ENCODE measurements around the gene CAMKK2.

CAMKK2 gene

GRCh38 chr12:121245031-121245430 lies 51.5 kb downstream of the CAMKK2 start:
- TF ChIP-seq ZNF391 (tag by site-specific recombination; IDR thresholded peaks at IDR 0.05; ENCODE audit: borderline replicate concordance, low read depth) (no peak), ZNF677 (tag by site-specific recombination; IDR thresholded peaks at IDR 0.05) (no peak), ZNF112 (tag by site-specific recombination; IDR thresholded peaks at IDR 0.05) (no peak), OSR2 (tag by site-specific recombination; IDR thresholded peaks at IDR 0.05) (no peak)
- TF ChIP-seq, protein P1, sequence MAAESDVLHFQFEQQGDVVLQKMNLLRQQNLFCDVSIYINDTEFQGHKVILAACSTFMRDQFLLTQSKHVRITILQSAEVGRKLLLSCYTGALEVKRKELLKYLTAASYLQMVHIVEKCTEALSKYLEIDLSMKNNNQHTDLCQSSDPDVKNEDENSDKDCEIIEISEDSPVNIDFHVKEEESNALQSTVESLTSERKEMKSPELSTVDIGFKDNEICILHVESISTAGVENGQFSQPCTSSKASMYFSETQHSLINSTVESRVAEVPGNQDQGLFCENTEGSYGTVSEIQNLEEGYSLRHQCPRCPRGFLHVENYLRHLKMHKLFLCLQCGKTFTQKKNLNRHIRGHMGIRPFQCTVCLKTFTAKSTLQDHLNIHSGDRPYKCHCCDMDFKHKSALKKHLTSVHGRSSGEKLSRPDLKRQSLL (tag by site-specific recombination; IDR thresholded peaks at IDR 0.05), result no peak
- TF ChIP-seq, protein P2, sequence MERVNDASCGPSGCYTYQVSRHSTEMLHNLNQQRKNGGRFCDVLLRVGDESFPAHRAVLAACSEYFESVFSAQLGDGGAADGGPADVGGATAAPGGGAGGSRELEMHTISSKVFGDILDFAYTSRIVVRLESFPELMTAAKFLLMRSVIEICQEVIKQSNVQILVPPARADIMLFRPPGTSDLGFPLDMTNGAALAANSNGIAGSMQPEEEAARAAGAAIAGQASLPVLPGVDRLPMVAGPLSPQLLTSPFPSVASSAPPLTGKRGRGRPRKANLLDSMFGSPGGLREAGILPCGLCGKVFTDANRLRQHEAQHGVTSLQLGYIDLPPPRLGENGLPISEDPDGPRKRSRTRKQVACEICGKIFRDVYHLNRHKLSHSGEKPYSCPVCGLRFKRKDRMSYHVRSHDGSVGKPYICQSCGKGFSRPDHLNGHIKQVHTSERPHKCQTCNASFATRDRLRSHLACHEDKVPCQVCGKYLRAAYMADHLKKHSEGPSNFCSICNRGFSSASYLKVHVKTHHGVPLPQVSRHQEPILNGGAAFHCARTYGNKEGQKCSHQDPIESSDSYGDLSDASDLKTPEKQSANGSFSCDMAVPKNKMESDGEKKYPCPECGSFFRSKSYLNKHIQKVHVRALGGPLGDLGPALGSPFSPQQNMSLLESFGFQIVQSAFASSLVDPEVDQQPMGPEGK (tag by site-specific recombination; IDR thresholded peaks at IDR 0.05), result no peak
- H3K4me1 ChIP-seq (ENCODE audit: control insufficient read depth, insufficient read depth, low read length), result no peaks in the 10 kb centered on the region
- ChIA-PET POLR2A (no interaction called here), CTCF (no interaction called here)
- no peaks in the 10 kb centered on the region for H3K9me3 ChIP-seq (ENCODE audit: control insufficient read depth, insufficient read depth, low read depth, low read length)
- H3K36me3 ChIP-seq (ENCODE audit: control insufficient read depth in 2 of 2, insufficient read depth in 1 of 2, low read length in 2 of 2), result peaks cover 0 to 63% of the 10 kb centered on the region in 2 experiments; a peak in 2 of 3 replicates
- H3K27ac ChIP-seq (ENCODE audit: extremely low read depth, low read depth, low read length), result no peak overlapping the region
- H3K4me3 ChIP-seq (ENCODE audit: low read depth, low read length), result no peak overlapping the region

DNA sequence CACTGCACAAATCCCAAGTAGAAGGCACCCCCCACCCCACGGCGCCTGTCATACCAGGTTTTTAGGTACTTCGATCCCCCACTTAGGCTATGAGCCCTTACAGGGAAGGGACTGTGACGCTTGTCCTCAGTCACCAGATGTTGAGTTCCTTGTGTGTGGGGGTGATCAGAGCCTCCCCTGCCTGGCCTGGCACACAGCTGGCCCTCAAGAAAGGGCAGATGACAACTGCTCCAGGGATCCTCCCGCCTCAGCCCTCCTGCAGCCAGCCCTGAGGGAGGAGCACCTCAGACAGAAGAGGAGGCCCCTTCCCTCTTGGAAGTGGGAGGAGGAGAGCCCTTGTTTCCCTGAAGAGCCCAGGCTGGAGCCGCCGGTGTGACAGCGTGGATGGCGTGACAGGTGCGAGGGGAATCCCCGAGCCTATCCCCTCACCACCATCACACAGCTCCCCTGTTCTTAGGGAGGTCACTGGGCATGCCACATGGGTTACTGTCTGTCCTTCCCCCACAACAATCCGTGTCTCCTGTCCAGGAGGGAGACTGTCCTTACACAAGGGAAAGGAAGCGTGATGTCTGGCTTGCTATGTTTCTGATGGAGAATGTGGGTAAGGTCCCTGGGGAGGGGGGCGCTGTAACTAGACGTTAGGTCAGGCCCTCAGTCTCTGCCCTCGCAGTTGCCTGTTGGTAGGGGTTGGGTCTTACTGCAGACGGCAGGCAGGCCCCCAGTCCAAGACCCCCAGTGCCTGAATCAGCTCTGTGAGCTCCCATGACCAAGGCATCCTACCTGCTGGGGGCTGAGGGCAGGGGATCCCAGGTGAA lies 55.1 kb downstream of the CAMKK2 start:
- TF ChIP-seq ZNF624 (tag by site-specific recombination; IDR thresholded peaks at IDR 0.05), result no peak
- TF ChIP-seq, protein P3, sequence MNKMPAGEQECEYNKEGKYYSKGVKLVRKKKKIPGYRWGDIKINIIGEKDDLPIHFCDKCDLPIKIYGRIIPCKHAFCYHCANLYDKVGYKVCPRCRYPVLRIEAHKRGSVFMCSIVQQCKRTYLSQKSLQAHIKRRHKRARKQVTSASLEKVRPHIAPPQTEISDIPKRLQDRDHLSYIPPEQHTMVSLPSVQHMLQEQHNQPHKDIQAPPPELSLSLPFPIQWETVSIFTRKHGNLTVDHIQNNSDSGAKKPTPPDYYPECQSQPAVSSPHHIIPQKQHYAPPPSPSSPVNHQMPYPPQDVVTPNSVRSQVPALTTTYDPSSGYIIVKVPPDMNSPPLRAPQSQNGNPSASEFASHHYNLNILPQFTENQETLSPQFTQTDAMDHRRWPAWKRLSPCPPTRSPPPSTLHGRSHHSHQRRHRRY (tag by site-specific recombination; IDR thresholded peaks at IDR 0.05), result no peak
- TF ChIP-seq ZBTB48 (tag by site-specific recombination; IDR thresholded peaks at IDR 0.05), result 0 out of 2 replicates have a peak, but pooled peaks have one; percentile 20
- Histone ChIP-seq H3K4me1 (ENCODE audit: control insufficient read depth, insufficient read depth, low read length) (no peaks in the 10 kb centered on the region), H3K36me3 (ENCODE audit: control insufficient read depth in 2 of 2, insufficient read depth in 1 of 2, low read length in 2 of 2) (peaks cover 7 to 46% of the 10 kb centered on the region in 2 experiments; a peak in 2 of 3 replicates), H3K9me3 (ENCODE audit: control insufficient read depth, insufficient read depth, low read depth, low read length) (no peaks in the 10 kb centered on the region), H3K4me3 (ENCODE audit: low read depth, low read length) (no peak overlapping the region), H3K27ac (ENCODE audit: extremely low read depth, low read depth, low read length) (no peak overlapping the region)
- POLR2A ChIA-PET, result no interaction called here
- CTCF ChIA-PET, result no interaction called here

DNA sequence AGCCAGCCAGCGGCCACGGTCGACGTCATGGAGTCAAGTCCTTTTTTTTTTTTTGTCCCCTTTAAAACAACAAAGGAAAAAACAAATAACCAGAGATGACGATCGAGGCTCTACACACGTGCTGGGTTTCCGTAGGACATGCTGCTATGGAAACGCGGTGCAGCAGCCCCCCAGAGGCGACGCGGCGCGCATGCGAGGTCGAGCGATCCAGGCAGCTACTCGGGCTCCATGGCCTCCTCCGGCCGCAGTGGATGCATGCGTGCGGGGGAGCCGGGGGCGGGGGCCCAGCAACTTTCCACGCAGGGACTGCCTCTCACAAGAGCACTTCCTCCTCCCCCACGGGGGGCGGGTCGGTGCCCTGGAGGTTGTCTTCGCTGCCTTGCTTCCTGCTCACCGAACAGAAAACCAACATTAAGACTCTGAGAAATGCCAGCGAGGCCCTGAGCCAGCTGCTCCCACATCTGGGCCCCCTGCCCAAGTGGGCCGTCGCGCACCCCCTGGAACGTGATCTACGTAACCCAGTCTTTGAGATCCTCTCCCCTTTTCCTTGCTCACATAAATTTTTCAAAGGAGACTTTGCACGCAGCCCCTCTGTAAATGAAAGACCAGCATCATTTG lies 55.9 kb downstream of the CAMKK2 start:
- POLR2A ChIA-PET, result no interaction called here
- H3K27ac ChIP-seq (ENCODE audit: extremely low read depth, low read depth, low read length), result no peak overlapping the region
- TF ChIP-seq ZNF335 (tag by site-specific recombination; conservative IDR thresholded peaks at IDR 0.05), result no peak
- peak; percentile 29; the same call in 1 of the 2 replicates for TF ChIP-seq EGR2 (tag by site-specific recombination; IDR thresholded peaks at IDR 0.05; ENCODE audit: low read depth)
- peak; percentile 18; the same call in 1 of the 2 replicates for TF ChIP-seq ZFHX2 (tag by site-specific recombination; conservative IDR thresholded peaks at IDR 0.05)

More for the DNA sequence above, 55.9 kb downstream of the CAMKK2 start:
- H3K4me1 ChIP-seq (ENCODE audit: control insufficient read depth, insufficient read depth, low read length), result no peaks in the 10 kb centered on the region
- H3K9me3 ChIP-seq (ENCODE audit: control insufficient read depth, insufficient read depth, low read depth, low read length), result no peaks in the 10 kb centered on the region
- peaks cover 8 to 50% of the 10 kb centered on the region in 2 experiments; a peak in 2 of 3 replicates for H3K36me3 ChIP-seq (ENCODE audit: control insufficient read depth in 2 of 2, insufficient read depth in 1 of 2, low read length in 2 of 2)
- H3K4me3 ChIP-seq (ENCODE audit: low read depth, low read length), result no peak overlapping the region
- CTCF ChIA-PET, result no interaction called here
